Hematopoietic multipotent progenitor cell treated with erythropoietin and hydrocortisone succinate and interleukin-3 and kit ligand, for 17 days (in vitro differentiated cells): ENCODE data around the gene UTY.
"Not testable (repeated sequence)": the region's sequence is repeated elsewhere in the genome, so short reads cannot be mapped to it uniquely, and the experiment has no call there.

ENCODE experiments used
- DNase-seq: peaks from one replicate; pipeline ENCODE4 v3.0.0-alpha.2; 2015; ENCODE audit warnings: low spot score

Gene UTY

DNA sequence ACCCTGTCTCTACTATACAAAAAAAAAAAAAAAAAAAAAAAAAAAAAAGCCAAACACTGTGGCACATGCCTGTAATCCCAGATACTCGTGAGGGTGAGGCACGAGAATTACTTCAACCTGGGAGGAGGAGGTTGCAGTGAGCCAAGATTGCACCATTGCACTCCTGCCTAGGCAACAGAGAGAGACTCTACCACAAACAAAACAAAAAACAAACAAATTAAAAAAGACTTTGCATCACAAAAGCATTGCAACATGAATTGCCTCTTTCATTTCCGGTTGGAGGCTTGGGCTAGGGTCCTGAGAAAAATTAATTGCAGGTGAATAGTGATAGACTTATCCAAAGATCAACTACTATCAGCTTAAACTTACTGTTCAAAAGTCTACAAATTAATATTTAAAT lies 180.4 kb downstream of the UTY start:
- no peak for DNase-seq

DNA sequence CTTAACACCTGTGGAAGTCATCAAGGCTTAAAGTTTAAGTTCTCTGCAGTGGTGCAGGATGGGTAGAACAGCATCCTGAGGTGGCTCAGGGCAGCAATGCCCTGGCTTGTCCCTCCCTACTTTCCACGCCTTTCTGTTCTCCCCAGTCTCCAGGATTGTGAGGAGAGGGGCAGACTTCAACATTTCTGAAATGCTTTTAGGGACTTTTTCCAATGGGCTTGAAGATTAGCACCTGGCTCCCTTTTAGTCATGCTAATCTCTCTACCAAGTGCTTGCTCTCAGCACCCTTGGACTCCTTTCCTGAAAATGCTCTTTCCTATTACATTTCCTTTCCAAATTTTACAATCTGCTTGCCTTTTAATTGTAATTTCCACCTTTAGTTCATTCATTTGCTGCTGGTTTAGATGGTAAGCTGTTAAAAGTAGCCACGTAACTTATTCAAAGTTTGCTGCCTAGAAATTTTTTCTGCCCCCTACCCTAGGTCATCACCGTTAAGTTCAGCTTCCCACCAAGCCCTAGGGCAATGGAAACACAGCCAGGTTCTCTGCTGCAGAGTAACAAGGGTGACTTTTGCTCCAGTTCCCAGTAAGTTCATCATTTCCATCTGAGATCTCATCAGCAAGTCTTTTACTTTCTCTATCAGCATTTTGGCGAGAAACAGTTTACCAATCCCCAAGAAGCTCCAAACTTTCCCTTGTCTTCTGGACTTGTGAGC lies 183.5 kb downstream of the UTY start:
- no peak for DNase-seq

- no peak for DNase-seq
Measured at GRCh38 chrY:13295026-13295425, 184.8 kb downstream of the UTY start.

DNA sequence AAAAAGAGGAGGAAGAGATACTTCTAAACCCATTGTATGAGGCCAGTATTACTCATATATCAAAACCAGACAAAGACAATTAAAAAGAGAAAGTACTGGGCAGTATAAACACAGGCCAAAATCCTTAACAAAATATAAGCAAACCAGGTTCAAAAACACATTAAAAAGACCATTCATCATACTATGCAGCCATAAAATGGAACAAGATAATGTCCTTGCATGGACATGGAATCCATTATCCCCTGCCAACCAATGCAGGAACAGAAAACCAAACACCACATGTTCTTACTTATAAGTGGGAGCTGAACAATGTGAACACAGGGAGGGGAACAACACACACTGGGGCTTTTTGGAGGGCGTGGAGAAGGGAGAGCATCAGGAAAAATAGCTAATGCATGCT lies 188.6 kb downstream of the UTY start:
- no peak for DNase-seq

DNA sequence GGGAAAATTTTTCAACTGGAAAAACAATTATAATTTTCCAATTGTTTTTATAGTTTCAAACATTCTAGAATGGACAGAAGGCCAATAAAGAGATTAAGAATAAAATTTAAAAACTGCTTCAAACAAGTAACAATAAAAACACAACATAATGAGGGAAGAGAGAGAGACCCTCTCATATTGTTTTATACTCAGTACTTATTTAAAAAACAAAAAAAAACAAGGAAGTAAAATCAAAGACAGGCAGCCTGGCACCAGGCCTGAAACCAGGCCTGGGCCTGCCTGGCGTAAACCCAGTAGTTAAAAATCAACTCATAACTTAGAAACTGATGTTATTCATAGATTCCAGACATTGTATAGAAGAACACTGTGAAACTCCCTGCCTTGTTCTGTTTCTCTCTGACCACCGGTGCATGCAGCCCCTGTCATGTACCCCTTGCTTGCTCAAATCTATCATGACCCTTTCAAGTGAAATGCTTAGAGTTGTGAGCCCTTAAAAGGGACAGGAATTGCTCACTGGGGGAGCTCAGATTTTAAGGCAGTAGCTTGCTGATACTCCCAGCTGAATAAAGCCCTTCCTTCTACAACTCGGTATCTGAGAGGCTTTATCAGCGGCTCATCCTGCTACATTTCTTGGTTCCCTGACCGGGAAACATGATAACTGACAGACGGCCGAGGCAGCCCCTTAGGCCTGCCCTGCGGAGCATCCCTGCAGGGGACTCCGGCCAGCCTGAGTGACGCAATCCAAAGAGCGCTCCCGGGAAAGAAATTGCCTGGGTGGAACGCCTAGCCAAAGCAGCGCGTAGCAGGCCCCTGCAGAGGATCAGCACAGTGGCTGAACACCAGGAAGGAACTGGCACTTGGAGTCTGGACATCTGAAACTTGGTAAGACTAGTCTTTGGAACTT lies 197.4 kb downstream of the UTY start:
- not testable (repeated sequence) for DNase-seq

DNA sequence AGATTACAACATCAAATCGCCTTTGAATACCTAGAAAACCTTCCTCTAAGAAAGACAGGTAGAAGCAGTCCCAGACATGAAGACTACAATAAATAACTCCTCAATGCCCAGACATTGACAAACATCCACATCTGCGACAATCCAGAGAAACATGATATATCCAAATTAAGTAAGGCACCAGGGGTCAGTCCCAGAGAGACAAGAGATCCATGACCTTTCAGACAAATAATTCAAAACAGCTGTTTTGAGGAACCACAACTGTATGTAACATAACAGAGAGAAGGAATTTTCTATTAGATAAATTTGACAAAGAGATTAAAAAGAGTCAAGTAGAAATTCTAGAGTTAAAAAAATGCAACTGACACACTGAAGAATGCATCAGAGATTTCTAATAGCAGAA lies 200.3 kb downstream of the UTY start:
- no peak for DNase-seq

GRCh38 chrY:13271706-13272105 lies 208.1 kb downstream of the UTY start:
- no peak for DNase-seq

GRCh38 chrY:13253941-13254440 lies 225.8 kb downstream of the UTY start:
- DNase-seq, result not testable (repeated sequence)

DNA sequence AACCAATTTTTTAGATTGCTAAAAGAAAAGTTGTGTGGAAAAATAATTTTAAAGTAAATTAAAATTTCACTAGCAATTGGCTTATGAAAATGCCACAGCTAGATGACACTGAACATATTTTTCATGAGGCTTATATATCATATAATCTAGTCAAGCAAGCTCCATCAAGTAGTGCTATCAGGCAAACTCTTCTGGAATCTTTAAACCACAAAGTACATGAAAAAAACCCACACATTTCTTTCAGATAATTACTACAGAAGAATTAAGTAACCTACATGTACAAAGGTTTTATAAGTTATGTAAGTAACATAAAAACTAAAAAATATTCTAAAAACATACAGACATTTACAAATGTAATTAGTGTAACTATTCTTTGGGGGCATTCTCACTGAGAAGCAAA lies 229.4 kb downstream of the UTY start:
- no peak for DNase-seq

DNA sequence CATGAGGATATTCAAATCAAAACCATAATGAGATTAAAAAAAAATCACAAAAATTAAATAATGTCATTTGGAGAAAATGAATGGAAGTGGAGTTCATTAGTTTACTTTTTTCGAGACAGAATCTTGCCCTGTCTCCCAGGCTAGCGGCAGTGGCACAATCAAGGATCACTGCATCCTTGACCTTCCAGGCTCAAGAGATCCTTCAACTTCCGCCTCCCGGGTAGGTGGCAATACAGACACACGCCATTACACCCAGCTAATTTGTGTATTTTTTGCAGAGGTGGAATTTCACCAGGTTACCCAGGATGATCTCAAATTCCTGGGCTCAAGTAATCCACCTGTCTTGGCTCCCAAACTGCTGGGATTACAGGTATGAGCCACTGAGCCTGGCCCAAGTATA lies 236.1 kb downstream of the UTY start:
- no peak for DNase-seq

DNA sequence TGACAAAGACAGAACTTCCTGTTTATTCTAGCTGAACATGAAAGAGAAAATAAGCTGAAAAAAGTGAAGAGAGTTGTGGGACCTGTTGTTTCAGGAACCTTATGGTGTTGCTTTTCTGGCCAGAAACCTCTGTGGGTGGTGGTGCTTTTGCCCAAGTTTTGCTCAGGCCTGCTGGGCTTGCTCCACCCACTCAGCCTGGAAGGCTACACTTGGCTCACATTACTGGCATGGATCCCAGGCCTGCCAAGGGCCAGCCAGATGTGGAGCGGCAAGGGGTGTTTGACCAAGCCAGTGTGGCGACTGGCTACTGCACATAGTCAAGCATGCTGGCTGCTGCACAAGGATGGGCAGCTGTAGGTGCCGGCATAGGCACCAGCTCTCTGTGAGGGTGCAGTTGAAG lies 245.9 kb downstream of the UTY start:
- DNase-seq, result no peak

GRCh38 chrY:13233118-13233517 lies 246.7 kb downstream of the UTY start:
- DNase-seq, result no peak

DNA sequence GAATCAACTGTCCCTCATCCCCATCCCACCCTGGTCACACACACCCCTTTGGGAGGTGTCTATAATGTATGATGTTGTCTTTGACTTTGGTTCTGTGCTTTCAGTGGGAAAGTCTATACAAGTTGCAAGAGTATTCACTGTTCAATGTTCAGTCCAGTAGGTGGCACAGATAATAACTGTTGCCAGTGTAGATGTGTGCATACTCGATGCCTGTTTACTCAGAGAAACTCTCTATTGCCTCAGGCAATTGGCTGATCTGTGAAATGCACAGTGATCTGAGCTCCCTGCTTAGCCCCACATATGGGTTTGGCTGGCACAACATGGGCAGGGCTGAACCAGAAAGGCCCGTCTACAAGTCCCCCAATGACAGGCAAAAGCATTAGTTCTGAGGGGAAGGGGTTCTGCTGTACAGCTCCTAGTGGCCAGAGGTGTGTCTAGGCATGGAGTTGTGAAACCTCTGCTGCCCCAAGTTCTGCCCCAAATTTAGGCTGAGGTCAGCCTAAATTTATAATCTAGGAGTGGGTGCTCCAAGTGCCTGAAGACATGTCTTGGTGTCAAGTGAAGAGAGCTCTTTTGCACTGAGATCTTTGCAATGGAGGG lies 252.4 kb downstream of the UTY start:
- no peak for DNase-seq

GRCh38 chrY:13210961-13211646 lies 268.7 kb downstream of the UTY start:
- no peak for DNase-seq

DNA sequence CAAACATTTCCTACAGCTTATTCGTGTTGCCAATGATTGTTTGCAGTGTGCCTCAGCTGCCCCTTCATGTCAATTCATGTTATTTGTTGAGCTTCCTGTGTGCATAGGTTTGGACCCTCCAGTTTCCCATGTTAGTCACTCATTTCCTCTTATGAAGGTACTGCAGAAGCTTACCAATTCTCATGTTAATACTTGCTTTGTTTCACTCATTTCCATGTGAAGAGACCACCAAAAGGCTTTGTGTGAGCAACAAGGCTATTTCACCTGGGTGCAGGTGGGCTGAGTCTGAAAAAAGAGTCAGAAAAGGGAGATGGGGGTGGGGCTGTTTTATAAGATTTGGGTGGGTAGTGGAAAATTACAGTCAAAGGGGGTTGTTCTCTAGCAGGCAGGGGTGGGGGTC lies 274.6 kb downstream of the UTY start:
- no peak for DNase-seq
